ENCODE results near the gene LGR4. TPM values are rescaled to one million over a fixed set of nuclear protein-coding genes. Genes with fewer than 3 reads are reported as not detected.

The LGR4 gene
- total and polyA plus RNA-seq, 2 of the 13 experiments (the other 11 are each of a cell fraction or from before 2014, with no cell fraction given), result 42.1 to 68.7 TPM

DNA sequence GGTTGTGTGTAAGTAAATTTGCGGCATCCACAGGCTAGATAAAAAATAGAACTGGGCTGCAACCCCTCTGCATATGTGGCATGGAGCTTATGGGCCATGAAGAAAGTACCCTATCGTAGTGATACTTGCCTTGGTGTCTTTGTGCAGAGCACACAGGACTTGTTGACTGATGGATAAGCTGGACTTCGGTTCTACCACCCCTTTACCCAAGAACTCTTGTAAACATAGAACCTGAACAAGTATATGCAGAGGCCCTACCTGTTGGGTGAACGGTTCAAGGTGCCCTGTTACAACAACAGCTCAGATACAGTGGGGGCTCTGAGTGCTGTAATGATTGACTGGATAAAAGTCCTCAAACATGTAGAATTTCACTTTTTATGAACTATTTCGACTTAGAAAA lies 3.0 kb upstream of the LGR4 start (continued):
- TF ChIP-seq ZNF510 (CRISPR knock-in tag; IDR thresholded peaks at IDR 0.05; ENCODE audit: low read depth) (no peak), ARNTL (CRISPR knock-in tag; IDR thresholded peaks at IDR 0.05) (0 out of 2 replicates have a peak, but pooled peaks have one; percentile 47), ZFP36L2 (CRISPR knock-in tag; IDR thresholded peaks at IDR 0.05) (no peak), REL (CRISPR knock-in tag; conservative IDR thresholded peaks at IDR 0.05) (no peak), ZNF333 (CRISPR knock-in tag; IDR thresholded peaks at IDR 0.05; ENCODE audit: borderline replicate concordance) (no peak), ZNF660 (CRISPR knock-in tag; IDR thresholded peaks at IDR 0.05; ENCODE audit: borderline replicate concordance, low read depth) (no peak), ZNF225 (CRISPR knock-in tag; IDR thresholded peaks at IDR 0.05) (no peak), ARNT2 (CRISPR knock-in tag; IDR thresholded peaks at IDR 0.05; ENCODE audit: low read depth) (no peak), MAFK (conservative IDR thresholded peaks at IDR 0.05 in 1 of 2, IDR thresholded peaks at IDR 0.05 in 1 of 2; ENCODE audit: low read length in 2 of 2) (no peak), JDP2 (CRISPR knock-in tag; IDR thresholded peaks at IDR 0.05; ENCODE audit: borderline replicate concordance) (no peak), NR2C2 (CRISPR knock-in tag; IDR thresholded peaks at IDR 0.05; ENCODE audit: borderline replicate concordance) (no peak; the same call in 1 of the 2 replicates), MED13 (CRISPR knock-in tag; IDR thresholded peaks at IDR 0.05) (0 out of 2 replicates have a peak, but pooled peaks have one; percentile 55), ZNF552 (CRISPR knock-in tag; IDR thresholded peaks at IDR 0.05; ENCODE audit: borderline replicate concordance) (no peak), FOSL1 (CRISPR knock-in tag; IDR thresholded peaks at IDR 0.05; ENCODE audit: borderline replicate concordance) (no peak), TCF7 (IDR thresholded peaks at IDR 0.05; ENCODE audit: low read depth) (peak; percentile 47), FOXK1 (CRISPR knock-in tag; IDR thresholded peaks at IDR 0.05; ENCODE audit: borderline replicate concordance, low read depth) (peak; percentile 82; the same call in 1 of the 2 replicates), SMC3 (IDR thresholded peaks at IDR 0.05; ENCODE audit: low read length) (peak; percentile 30; the same call in 1 of the 2 replicates), NFATC3 (CRISPR knock-in tag; IDR thresholded peaks at IDR 0.05) (no peak), ZIK1 (CRISPR knock-in tag; IDR thresholded peaks at IDR 0.05; ENCODE audit: borderline replicate concordance, low read depth) (no peak)
- TF ChIP-seq, protein P1, sequence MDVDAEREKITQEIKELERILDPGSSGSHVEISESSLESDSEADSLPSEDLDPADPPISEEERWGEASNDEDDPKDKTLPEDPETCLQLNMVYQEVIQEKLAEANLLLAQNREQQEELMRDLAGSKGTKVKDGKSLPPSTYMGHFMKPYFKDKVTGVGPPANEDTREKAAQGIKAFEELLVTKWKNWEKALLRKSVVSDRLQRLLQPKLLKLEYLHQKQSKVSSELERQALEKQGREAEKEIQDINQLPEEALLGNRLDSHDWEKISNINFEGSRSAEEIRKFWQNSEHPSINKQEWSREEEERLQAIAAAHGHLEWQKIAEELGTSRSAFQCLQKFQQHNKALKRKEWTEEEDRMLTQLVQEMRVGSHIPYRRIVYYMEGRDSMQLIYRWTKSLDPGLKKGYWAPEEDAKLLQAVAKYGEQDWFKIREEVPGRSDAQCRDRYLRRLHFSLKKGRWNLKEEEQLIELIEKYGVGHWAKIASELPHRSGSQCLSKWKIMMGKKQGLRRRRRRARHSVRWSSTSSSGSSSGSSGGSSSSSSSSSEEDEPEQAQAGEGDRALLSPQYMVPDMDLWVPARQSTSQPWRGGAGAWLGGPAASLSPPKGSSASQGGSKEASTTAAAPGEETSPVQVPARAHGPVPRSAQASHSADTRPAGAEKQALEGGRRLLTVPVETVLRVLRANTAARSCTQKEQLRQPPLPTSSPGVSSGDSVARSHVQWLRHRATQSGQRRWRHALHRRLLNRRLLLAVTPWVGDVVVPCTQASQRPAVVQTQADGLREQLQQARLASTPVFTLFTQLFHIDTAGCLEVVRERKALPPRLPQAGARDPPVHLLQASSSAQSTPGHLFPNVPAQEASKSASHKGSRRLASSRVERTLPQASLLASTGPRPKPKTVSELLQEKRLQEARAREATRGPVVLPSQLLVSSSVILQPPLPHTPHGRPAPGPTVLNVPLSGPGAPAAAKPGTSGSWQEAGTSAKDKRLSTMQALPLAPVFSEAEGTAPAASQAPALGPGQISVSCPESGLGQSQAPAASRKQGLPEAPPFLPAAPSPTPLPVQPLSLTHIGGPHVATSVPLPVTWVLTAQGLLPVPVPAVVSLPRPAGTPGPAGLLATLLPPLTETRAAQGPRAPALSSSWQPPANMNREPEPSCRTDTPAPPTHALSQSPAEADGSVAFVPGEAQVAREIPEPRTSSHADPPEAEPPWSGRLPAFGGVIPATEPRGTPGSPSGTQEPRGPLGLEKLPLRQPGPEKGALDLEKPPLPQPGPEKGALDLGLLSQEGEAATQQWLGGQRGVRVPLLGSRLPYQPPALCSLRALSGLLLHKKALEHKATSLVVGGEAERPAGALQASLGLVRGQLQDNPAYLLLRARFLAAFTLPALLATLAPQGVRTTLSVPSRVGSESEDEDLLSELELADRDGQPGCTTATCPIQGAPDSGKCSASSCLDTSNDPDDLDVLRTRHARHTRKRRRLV (CRISPR knock-in tag; IDR thresholded peaks at IDR 0.05), result 0 out of 2 replicates have a peak, but pooled peaks have one; percentile 66
- TF ChIP-seq, protein P2, sequence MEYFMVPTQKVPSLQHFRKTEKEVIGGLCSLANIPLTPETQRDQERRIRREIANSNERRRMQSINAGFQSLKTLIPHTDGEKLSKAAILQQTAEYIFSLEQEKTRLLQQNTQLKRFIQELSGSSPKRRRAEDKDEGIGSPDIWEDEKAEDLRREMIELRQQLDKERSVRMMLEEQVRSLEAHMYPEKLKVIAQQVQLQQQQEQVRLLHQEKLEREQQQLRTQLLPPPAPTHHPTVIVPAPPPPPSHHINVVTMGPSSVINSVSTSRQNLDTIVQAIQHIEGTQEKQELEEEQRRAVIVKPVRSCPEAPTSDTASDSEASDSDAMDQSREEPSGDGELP (IDR thresholded peaks at IDR 0.05; ENCODE audit: borderline replicate concordance, low read depth), result no peak
- TF ChIP-seq, protein P3, sequence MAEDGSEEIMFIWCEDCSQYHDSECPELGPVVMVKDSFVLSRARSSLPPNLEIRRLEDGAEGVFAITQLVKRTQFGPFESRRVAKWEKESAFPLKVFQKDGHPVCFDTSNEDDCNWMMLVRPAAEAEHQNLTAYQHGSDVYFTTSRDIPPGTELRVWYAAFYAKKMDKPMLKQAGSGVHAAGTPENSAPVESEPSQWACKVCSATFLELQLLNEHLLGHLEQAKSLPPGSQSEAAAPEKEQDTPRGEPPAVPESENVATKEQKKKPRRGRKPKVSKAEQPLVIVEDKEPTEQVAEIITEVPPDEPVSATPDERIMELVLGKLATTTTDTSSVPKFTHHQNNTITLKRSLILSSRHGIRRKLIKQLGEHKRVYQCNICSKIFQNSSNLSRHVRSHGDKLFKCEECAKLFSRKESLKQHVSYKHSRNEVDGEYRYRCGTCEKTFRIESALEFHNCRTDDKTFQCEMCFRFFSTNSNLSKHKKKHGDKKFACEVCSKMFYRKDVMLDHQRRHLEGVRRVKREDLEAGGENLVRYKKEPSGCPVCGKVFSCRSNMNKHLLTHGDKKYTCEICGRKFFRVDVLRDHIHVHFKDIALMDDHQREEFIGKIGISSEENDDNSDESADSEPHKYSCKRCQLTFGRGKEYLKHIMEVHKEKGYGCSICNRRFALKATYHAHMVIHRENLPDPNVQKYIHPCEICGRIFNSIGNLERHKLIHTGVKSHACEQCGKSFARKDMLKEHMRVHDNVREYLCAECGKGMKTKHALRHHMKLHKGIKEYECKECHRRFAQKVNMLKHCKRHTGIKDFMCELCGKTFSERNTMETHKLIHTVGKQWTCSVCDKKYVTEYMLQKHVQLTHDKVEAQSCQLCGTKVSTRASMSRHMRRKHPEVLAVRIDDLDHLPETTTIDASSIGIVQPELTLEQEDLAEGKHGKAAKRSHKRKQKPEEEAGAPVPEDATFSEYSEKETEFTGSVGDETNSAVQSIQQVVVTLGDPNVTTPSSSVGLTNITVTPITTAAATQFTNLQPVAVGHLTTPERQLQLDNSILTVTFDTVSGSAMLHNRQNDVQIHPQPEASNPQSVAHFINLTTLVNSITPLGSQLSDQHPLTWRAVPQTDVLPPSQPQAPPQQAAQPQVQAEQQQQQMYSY (CRISPR knock-in tag; IDR thresholded peaks at IDR 0.05), result no peak

Data from HepG2 (cell line).